Measurements from ENCODE around the gene FHL3.
"Not testable (repeated sequence)": the region's sequence is repeated elsewhere in the genome, so short reads cannot be mapped to it uniquely, and the experiment has no call there.

Gene FHL3

DNA sequence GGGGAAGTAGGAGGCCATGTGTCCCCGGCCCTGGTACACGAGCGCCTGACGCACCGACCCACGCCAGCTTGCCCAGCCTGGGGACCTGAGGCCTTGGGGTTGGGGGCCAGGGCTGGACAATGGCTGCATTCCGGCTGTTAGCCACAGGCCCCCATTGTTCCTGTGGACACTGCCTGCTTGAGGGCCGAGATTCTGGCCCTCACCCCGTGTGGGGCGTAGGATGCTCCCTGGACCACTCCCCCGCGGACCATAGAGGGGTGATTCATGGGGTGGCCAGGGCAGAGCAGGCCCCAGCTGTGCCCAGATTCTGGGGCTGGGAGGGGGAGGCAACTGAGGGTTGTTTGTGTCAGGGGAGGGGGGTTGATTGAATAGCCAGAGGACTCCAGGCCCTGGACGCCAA is 29.6 kb upstream of the FHL3 start:
- no peak for DNase-seq (ENCODE audit: low read depth, low spot score)

DNA sequence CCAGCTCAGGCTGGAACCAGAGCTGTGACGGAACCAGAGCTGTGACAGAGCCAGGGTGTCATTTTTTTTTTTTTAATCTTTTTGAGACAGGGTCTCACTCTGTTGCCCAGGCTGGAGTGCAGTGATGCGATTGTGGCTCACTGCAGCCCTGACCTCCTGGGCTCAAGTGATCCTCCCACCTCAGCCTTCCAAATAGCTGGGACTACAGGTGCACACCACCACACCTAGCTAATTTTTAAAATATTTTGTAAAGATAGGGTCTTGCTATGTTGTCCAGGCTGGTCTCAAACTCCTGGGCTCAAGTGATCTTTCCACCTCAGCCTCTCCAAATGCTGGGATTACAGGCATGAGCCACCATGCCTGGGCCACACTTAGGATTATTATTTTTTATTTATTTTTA is 27.7 kb upstream of the FHL3 start:
- not testable (repeated sequence) for DNase-seq (ENCODE audit: low read depth, low spot score)

DNA sequence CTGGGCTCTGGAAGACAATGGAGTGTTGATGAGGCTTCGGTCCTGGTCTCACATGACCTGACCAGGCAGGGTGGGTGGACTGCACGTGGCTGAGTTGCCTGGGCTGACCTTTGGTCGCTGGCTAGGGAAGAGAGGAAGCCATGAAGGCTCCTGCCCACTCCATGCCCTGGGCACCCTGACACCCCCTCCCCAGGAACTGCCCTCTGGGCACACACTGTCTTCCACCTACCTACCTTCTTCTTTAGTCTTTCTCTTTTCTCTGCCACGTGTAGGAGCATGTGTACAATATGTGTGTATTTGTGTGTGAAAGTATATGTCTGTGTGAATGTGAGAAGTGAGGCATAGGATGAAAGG is 26.2 kb upstream of the FHL3 start:
- no peak for DNase-seq (ENCODE audit: low read depth, low spot score)

DNA sequence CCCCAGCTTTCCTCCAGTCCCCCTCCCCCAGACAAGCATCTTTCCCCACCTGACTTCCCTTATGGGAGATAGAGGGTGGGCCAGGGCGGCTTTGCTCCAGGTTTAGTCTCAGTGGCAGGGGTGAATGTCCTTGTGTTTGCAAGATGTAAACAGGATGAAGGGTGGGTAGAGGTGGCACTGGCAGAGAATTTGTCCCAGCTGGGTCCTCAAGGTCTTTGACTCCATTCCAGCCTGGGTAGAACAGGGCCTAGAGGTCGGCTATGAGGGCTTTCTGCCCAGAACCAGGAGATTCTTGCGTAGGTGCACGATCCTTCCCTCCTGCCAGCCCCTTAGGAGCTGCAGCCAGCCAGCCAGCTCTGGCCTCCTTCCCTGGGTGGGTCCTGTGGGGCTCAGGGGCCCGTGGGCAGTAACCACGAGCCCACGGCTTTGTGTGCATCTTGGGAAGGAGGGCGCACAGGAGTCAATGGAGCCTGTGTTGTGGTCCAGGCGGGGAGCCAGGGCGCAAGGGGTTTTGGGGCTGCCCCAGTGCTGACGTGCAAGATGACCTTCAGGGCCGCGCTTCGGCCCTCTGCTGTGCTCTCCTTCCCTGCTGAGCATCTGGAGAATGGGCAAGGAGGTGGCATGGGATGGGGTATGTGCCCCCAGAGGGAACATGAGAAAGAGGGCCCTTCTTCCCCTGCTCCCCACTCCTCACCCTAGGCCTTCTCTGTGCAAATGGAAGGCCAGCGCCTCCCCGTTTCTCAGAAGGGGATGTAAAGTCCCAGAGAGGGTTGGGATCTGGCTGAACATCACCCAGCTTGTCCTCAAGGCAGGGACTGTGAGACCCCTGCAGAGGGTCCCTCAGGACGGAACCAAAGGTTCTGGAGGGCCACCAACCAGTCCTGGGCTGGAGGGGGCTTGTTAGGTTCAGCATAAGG is 25.5 kb upstream of the FHL3 start:
- DNase-seq (ENCODE audit: low read depth, low spot score), result no peak

DNA sequence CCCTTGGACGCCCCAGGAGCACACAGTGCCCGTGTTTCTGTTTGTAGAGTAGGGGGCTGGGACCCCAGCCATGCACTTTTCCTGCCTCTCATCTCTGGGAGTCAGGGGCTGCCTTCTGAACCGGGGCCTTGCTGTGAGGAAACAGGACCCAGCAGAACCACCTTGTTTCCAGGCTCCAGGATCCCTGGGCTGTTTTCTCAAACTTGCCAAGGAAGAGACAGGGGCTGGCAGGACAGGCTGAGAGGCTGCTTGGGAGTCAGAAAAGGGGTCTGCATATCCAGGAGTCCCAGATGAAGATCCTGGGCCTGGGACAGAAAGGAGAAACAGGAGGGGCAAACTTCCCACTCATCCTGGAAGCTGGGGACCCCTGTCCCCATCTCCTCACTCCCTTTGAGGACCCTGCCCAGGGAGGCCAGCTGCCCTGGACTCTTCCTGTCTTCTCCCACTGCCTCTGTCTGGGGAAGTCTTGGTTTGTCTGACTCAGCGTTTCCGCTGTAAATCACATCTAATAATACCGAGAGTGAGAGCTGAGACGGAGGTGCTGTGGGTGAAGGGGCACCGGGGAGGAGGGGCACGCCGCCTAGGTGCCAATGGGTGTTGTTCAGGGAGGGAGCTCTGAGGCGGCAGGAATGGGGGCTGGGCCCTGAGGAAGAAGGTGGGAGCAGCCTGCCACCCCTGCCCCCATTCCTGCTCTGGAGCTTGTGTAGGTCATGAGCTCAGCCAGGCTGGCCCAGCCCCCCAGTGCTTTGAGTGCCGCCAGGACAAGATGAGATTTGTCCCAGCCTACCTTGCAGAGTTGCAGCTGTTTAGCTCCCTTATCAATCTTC is 24.6 kb upstream of the FHL3 start:
- DNase-seq (ENCODE audit: low read depth, low spot score), result no peak

DNA sequence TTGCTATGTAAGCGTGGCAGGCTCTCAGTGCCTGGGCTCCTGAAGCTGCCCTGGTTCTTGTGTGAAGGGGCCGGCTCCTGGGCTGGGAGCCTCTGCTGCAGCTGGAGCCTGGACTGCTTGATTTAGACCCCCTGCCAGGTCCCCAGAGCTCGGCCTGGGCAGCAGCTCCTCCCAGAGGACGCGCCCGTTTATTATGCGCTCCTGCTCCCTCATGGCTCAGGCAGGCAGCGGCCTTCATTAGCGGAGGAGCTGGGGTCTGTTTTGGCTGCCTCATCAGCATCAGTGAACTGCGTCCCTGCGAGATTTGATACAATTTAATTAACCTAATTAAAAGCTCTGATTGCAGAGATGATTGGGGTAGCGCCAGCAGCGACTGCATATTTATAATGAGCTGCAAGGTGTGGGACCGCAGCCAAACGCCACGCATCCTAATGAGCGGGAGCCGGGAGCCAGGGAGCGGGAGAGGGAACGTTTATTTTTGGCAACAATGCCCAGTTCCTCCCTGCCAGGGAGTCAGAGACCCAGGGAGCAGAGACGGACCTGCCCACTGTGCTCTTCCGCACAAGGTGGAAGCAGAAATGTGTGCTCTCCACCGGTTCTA is 23.9 kb upstream of the FHL3 start:
- no peak for DNase-seq (ENCODE audit: low read depth, low spot score)

DNA sequence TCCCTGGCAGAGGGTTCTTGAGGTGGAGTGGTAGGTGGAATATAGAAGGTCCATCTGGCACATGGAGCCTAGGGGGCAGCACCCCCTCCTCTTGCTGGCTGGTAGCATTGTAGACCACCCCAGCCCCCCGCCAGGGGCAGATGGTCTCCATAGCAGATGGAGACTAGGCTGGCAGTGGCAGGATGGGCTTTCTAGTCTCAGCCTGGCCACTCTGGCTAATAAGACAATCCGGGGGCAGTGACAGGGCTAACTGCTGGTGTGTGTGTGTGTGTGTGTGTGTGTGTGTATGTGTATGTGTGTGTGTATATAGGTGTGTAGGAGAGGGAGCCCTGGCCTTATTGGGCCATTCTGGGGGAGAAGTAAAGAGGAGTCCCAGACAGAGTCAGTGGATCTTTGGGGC is 23.4 kb upstream of the FHL3 start:
- DNase-seq (ENCODE audit: low read depth, low spot score), result no peak

DNA sequence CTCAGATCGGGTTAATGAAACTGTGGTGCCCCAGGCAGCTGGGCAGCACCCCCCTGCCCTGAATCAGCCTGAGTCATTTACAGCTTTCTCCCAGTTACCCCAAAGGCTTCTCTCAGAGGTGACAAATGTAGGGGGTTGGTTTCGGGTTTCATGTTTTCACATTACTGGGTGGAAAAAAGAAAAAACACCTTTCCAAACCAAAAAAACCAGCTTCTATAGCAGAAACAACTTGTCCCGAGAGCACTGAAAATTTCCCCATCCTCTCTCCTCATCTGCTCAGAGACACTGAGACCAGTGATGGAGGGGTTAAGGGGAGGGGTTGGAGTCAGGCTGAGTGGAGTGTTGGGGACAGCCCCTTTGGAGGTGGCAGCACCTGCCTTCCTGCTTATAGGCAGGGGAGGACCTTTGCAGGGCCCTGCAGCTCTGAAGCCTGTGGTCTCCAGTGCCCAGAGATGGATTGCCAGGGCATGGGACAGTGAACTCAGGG is 22.8 kb upstream of the FHL3 start:
- no peak for DNase-seq (ENCODE audit: low read depth, low spot score)

DNA sequence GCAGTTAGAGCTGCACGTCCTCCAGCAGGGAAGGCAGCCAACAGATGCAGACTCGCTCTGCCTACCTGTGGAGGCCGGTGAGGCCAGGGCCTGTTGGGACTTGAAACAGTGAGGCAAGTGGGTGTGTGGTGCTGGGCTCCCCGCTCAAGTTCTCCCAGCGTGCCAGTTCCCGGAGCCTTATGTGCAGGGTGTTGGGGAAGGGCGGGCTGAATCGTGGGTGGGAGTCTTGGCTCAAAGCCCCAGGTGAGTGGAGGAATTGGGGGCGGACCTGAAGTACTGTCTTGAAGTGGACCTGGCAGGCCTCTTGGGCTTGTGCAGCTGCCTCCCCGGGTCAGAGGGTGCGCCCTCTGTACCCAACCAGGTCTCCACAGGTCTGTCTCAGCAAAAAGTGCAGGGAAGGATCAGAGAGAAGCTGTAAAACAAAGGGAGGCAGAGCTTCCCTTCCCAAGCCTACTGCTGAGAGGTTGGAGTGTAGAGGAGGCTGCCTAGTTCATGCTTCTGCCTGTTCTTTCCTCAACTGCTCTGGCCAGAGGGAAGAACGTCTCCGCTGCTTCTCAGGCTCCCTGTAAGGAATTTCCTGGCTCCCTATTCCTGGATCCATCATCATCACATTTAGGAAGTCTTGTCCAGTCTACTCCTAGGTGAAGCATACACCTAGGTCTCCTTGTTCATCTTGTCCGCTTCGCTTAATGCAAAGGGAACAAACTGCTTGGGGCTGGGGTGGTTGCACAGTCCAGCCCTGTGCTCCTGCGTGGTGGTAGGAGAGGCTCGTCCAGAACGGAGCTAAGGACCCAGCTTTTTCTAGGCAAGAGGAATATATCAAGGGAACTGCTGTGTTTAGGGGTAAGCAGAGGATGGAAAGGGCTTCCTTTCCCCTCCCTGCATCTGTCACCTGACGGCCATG is 22.1 kb upstream of the FHL3 start:
- no peak for DNase-seq (ENCODE audit: low read depth, low spot score)

DNA sequence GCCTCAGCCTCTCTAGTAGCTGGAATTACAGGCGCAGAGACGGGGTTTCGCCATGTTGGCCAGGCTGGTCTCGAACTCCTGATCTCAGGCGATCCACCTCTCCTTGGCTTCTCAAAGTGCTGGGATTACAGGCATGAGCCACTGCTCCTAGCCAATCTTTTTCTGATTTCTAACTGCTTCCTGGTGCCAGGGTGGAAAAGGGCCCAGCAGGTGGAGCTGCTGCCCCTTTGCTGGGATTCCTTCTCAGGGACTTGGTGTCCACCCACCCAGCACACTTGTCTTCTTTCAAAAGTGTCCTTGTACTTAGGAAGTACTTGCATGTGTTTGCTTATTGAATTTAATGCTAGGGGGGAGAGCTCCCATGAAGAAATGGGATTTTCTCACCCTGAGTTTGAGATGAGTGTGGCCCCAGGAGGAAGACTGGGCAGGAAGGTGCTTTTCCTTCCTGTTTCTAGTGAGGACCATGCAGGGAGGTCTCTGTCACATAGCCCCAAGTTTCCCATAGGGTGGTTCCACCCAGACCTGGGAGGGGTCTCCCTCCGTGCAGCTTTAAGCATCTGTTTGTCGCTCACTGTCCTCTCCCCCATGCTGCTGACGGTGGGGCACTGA is 21.4 kb upstream of the FHL3 start:
- DNase-seq (ENCODE audit: low read depth, low spot score), result no peak

DNA sequence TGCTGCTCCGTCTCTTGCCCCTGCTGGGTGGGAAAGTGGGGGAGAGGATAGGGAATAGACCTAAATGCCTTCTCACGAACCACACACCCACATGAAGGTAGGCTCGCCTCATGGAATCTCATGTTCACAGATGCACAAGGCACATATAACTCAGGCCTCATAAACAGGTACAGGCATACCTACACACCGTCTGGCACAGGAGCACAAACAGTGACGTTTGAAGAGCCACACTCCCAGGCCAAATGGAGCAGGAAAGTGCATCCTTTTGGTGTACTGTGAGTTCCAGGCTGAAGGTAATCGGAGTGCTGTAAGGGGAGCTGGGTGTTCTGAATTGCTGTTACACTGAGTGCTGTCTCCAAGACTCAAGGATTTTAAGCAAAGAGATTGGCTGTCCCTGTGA is 20.4 kb upstream of the FHL3 start:
- no peak for DNase-seq (ENCODE audit: low read depth, low spot score)

DNA sequence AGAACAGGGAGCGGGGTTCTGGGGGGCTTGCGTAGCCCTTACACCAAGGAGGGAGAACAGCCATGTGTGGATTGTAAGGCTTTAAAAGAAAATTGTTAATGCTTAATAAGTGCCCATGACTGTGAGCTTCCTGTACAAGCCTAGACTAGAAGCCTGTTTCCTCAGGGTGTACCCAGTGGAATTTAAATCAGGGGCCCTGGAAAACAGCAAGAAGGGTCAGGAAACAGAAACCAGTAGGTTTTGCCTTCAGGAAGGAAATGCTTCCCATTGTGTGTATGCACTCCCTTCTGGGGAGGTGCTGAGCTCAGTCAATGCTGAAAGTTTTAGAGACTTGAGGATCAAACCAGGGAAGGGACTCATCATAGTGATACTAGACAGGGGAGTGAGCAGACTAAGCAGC is 19.9 kb upstream of the FHL3 start:
- DNase-seq (ENCODE audit: low read depth, low spot score), result no peak

DNA sequence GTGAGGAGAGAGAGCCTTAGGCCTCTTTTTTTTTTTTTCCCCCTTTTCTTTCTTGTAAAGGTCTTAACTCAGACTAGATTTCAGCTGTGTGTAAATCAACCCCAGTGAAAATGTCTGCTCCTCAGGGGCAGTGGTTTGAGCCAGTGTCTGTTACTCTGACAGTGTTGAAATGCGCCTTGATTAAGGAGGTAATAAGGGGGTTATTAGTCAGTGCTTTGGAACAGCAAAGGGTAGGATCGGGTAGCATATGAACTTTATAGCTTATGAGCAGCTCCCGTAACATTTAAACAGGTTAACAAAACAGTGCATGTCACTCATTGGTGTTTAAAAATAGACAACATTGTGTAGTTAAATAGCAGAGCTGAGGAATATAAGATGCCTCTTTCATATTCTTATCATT is 17.5 kb upstream of the FHL3 start:
- DNase-seq (ENCODE audit: low read depth, low spot score), result no peak

DNA sequence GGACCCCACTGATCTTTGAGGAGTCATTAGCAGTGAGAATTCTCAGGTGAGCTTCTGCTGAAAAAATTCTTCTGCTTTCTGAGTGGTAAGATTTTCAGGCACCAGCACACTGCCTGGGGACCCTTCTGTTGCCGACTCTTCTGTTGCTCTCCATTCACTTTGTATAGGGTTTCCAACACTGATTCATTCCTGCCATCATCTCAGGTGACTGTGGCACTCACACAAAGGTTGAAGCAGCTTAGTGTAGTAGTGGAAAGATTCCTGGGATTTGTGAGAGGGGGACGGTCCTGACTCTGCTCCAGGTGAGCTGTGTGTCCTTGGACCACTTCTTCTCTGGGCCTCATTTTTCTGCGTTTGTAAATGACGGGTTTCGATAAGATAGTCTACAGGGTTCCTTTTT is 16.7 kb upstream of the FHL3 start:
- no peak for DNase-seq (ENCODE audit: low read depth, low spot score)

DNA sequence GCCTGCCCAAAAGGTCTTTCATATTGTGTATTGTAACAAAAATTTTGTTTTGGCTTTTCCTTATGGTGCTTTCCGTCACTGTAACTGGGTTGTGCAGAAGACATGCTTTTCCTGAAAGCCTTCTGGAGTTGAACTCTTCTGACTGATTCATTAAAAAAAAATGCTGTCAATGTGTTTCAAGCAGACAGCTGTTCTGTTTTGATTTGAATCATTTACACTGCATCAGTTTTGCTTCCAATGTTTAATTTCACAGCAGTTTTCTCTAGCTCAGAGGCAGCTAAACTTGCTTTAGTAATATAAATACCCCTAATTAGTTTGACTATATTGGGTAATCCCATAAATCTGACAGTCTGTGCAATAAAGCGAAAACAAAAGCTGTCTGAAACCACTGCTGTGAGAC is 15.1 kb upstream of the FHL3 start:
- DNase-seq (ENCODE audit: low read depth, low spot score), result no peak

DNA sequence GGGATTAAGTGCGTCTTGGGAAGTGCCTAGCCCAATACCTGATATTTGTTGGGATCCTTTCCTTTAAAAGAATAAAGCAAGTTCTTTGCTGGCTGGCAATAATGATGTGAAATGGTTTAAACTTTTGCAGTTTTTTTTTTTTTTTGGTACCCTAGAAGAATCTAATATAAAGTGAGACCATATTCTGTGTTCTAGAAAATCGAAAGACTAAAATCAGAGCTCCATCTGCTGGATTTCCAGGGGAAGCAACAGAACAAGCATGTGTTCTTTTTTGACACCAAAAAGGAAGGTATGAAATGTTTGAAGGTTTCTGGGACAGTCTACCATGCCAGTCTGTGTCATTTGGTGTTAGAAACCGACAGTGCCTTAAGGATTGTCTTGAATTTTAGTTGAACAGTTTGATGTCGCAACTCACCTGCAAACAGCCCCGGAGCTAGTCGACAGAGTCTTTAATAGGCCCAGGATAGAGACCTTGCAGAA is 13.6 kb upstream of the FHL3 start:
- no peak for DNase-seq (ENCODE audit: low read depth, low spot score)

DNA sequence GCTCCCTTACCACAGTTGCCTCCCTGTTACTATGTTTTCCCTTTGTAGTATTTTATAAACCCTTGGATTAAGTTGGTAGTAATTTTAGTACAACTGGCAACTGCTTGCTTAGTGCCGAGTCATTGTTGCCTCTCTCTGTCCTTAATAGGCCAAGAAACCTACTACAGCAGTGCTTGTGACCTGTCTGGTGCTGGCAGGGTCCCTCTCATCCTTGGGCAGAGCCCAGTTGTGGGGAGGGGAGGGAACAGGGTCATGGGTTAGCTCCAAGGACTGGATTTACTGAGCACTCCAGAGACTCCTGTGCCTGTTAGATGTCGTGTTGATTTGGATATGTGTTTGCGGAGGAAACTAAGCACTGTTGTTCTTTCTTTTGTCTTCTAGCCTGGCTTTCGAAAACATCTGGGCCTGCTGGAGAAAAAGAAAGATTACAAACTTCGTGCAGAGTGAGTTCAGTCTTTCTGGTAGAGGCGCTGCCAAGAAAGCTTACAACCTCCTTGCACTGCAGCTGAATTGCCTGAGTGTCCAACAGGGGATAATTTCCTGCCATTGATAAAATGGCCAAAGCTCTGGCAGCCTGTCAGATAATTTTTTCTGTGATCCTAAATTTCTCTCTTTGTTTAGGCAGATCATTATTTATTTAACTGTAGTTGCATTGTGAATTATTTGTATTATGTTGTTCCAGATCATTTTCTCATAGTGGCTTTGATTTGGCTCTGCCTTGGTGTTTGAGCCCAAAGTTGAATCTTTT is 10.8 kb upstream of the FHL3 start:
- DNase-seq (ENCODE audit: low read depth, low spot score), result no peak

DNA sequence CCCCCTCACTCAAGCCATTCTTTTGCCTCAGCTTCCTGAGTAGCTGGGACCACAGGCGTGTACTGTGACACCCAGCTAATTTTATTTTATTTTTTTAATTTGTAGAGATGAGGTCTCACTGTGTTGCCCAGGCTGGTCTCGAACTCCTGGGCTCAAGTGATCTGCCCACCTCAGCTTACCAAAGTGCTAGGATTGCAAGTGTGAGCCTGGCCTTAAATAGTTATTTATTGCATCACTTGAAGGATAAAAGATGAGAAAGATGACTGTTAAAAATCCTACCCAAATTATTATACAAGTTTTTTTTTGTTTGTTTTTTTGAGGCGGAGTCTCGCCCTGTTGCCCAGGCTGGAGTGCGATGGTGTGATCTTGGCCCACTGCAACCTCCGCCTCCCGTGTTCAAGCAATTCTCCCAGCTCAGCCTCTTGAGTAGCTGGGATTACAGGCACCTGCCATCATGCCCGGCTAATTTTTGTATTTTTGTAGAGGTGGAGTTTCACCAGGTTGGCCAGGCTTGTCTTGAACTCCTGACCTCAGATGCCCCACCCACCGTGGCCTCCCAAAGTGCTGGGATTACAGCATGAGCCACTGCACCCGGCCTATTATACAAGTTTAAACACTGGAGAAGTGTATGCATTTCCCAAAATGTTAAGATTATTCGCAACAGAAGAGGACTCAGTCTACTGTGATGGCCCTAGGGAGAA is 9.6 kb upstream of the FHL3 start:
- DNase-seq (ENCODE audit: low read depth, low spot score), result no peak

DNA sequence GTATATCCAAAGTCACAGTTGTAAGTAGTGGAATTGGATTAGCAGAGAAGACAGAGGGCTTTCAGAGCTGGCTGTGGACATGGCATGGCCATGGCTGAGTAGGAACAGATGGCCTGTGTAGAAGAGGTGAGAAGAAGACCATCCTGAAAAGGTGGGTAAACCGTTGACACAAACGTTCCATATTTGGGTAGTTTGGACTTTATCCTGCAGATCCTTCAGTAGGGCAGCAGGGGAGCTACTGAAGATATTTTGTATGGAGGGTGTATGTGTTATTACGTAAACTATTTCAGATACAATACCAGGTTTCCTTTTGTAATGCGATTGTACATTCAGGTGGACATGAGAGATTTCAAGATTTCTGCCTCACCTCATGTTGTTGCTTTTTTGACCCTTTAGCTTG is 8.9 kb upstream of the FHL3 start:
- no peak for DNase-seq (ENCODE audit: low read depth, low spot score)

DNA sequence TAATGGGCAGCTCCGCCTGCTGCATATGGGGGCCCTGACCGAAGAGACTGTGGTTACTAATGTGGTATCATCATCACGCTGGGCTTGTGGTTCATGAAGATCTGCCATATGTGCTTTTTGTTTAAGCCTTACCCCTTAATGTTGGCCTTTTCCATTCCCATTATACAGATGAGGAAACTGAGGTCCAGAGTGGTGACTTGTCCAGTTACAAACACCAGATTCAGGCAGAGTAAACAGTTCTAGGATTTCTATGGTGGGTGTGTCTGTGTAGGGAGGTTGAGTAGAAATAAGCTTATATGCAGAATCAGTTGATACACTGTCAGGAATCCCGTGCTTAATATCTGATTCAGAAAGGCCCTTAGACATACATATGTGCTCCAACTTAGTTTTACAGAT is 7.9 kb upstream of the FHL3 start:
- no peak for DNase-seq (ENCODE audit: low read depth, low spot score)
